MCF 10A (cell line): ENCODE results near the gene GTF2IRD1. TPM values are rescaled to one million over a fixed set of nuclear protein-coding genes. Genes with fewer than 3 reads are reported as not detected.

Experiments
- BruUV-seq: library from RNA; stranded (reverse); fragments of 400-500 nt; replicated peaks from 2 replicates; lab custom pipeline; 2021; lab: Mats Ljungman, UMichigan
- CTCF ChIA-PET: fragments of 300-600 bp; sonication (Branson Sonifier 250); formaldehyde crosslinking; extraction: SDS; loops from one replicate; lab custom pipeline; 2021; ENCODE audit warnings: antibody characterized with exemption, inconsistent platforms; lab: Yijun Ruan, JAX
- POLR2A ChIA-PET: fragments of 300-600, 350-650 bp; sonication (Branson Sonifier 250); formaldehyde crosslinking; extraction: SDS; loops from one replicate; lab custom pipeline; 2020; ENCODE audit warnings: antibody characterized with exemption, inconsistent platforms; lab: Yijun Ruan, JAX
- DNase-seq: peaks from one replicate; pipeline ENCODE4 v3.0.0-alpha.2; 2018; ENCODE audit not compliant: unreplicated experiment
- H3K27ac Mint-ChIP-seq: one replicate; pipeline ENCODE4 v1.8.0; 2022; ENCODE audit warnings: mild to moderate bottlenecking, low read depth, mixed read lengths; ENCODE audit not compliant: unreplicated experiment
- H3K27me3 Mint-ChIP-seq: one replicate; pipeline ENCODE4 v1.8.0; 2022; ENCODE audit warnings: mixed read lengths; ENCODE audit not compliant: insufficient read depth, unreplicated experiment
- H3K36me3 Mint-ChIP-seq: one replicate; pipeline ENCODE4 v1.8.0; 2022; ENCODE audit warnings: mild to moderate bottlenecking, moderate library complexity, mixed read lengths; ENCODE audit not compliant: insufficient read depth, unreplicated experiment
- H3K4me1 Mint-ChIP-seq: one replicate; pipeline ENCODE4 v1.8.0; 2022; ENCODE audit warnings: mixed read lengths; ENCODE audit not compliant: insufficient read depth, unreplicated experiment
- H3K4me3 Mint-ChIP-seq: one replicate; pipeline ENCODE4 v1.8.0; 2022; ENCODE audit warnings: mild to moderate bottlenecking, moderate library complexity, mixed read lengths; ENCODE audit not compliant: unreplicated experiment
- H3K9me3 Mint-ChIP-seq: one replicate; pipeline ENCODE4 v1.8.0; 2022; ENCODE audit warnings: mixed read lengths; ENCODE audit not compliant: unreplicated experiment
- intact Hi-C: fragments of 100-400 bp; cut with micrococcal nuclease; formaldehyde crosslinking; loops from 2 replicates; pipeline ENCODE4 v1.14.1; 2022
- total RNA-seq: library from RNA; stranded (reverse); gene quantifications from 2 replicates; pipeline ENCODE4 v1.2.3, GENCODE V29; 2022
- TF ChIP-seq, protein P1 (sequence below): fragments of 200-600 bp; IDR thresholded peaks from one replicate; pipeline ENCODE4 v1.8.0; 2022; ENCODE audit warnings: antibody characterized with exemption, mild to moderate bottlenecking; ENCODE audit not compliant: unreplicated experiment

The GTF2IRD1 gene
- total RNA-seq, 1 experiment from 2014 or later, result 77.6 TPM

DNA sequence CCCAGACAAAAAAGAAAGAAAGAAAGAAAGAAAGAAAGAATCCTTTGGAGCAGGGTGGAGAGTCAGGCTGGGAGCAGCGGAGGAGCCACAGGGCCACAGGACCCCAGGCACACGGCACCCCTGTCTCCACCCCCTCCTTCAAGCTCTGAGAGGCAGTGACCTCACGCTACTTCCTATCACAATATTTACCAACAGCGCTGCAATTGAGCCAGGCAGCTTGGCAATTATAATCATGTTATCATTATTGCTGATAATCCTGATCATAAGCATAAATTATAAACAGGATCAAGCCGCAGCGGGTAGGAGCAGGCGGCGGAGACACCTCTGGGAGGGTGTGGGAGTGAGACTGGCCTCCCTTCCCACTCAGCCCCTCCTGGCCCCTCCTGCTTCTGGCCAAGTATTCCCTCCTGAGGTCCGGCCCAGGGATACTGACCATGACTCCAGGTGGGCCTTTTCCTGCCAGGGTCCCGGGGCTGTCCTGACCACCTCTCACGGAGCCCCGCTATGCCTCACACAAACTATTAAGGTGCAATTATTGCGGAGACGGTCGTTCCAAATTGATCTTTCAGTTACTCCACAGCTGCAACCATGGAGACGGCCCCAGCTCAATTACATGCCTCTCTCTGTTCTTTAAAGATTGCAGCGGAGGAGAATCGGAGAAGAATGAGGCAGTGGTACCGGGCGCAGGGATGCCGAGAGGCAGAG is 10.0 kb upstream of the GTF2IRD1 start:
- CTCF ChIA-PET, result interaction anchor here (0.6 to 1.1 kb wide), 3 partner anchors 21 to 865 kb away, joined by 3 to 5 read pairs (median 4); no protein-coding TSS in a partner anchor
- H3K4me3 Mint-ChIP-seq, result no peak overlapping the region
- intact Hi-C loops, result no loop called here

DNA sequence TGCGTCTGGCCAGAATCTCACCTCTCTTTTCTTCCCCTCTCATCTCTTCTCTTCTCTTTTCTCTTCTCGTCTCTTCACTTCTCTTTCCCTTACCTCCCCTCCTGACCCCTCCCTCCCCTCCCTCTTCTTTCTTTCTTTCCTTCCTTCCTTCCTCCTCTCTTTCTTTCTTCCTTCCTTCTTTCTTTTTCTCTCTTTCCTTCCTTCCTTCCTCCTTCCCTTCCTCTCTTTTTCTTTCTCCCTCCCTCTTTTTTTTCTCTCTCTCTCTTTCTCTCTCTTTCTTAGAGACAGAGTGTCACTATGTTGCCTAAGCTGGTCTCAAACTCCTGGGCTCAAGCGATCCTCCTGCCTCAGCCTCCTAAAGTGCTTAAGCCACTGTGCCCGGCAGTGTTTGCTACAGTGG is 4.6 kb upstream of the GTF2IRD1 start:
- DNase-seq, result no peak
- intact Hi-C loops, result no loop called here
- Mint-ChIP-seq H3K4me3 (no peak overlapping the region), H3K27ac (no peak overlapping the region), H3K9me3 (no peaks in the 10 kb centered on the region), H3K36me3 (no peaks in the 10 kb centered on the region), H3K4me1 (peaks cover 7% of the 10 kb centered on the region), H3K27me3 (no peaks in the 10 kb centered on the region)
- CTCF ChIA-PET, result interaction anchor here (0.5 to 2.0 kb wide), 13 partner anchors 8 to 272 kb away, joined by 3 to 13 read pairs (median 4); no protein-coding TSS in a partner anchor
- TF ChIP-seq, protein P1, sequence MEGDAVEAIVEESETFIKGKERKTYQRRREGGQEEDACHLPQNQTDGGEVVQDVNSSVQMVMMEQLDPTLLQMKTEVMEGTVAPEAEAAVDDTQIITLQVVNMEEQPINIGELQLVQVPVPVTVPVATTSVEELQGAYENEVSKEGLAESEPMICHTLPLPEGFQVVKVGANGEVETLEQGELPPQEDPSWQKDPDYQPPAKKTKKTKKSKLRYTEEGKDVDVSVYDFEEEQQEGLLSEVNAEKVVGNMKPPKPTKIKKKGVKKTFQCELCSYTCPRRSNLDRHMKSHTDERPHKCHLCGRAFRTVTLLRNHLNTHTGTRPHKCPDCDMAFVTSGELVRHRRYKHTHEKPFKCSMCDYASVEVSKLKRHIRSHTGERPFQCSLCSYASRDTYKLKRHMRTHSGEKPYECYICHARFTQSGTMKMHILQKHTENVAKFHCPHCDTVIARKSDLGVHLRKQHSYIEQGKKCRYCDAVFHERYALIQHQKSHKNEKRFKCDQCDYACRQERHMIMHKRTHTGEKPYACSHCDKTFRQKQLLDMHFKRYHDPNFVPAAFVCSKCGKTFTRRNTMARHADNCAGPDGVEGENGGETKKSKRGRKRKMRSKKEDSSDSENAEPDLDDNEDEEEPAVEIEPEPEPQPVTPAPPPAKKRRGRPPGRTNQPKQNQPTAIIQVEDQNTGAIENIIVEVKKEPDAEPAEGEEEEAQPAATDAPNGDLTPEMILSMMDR, result no peak
- no TSS peak for BruUV-seq
- POLR2A ChIA-PET, result interaction anchor here (0.7 kb wide), 1 partner anchor 13 kb away, joined by 4 read pairs; no protein-coding TSS in a partner anchor

More for the DNA sequence above, 10.0 kb upstream of the GTF2IRD1 start:
- Mint-ChIP-seq H3K36me3 (no peaks in the 10 kb centered on the region), H3K4me1 (no peaks in the 10 kb centered on the region), H3K27me3 (no peaks in the 10 kb centered on the region), H3K9me3 (no peaks in the 10 kb centered on the region), H3K27ac (no peak overlapping the region)
- POLR2A ChIA-PET, result no interaction called here
- BruUV-seq, result no TSS peak
- DNase-seq, result no peak
- TF ChIP-seq, protein P1, result no peak

DNA sequence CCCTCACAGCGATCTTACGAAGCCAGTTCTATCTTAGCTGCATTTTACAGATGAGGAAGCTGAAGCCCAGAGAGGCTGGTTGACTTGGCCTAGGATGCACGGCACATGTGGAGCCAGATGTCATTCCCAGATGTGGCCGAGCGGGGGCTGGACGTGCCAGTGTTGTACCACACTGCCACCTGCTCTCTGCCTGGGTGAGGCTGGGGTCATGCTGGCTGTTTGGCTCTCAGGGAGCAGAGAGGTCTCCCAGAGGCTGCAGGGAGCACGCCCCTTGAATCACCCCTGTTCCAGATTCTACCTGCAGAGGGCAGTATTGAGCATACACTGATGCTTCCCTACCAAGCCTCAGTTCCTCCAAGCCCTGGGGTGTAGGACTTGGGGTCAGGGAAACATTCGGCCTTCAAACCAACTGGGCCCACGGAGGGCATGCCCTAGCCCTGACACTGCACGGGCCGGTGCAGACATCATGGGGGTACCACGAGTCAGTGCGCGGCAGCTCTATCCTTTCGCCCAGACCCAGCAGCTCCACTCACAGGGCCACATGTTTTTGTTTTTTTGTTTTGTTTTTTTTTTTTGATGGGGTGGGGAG is 3.8 kb upstream of the GTF2IRD1 start:
- TF ChIP-seq, protein P1, result peak; percentile 83
- CTCF ChIA-PET, result interaction anchor here (0.6 to 2.0 kb wide), 22 partner anchors 9 to 272 kb away, joined by 3 to 13 read pairs (median 3); no protein-coding TSS in a partner anchor
- Mint-ChIP-seq H3K4me1 (peaks cover 7% of the 10 kb centered on the region), H3K9me3 (no peaks in the 10 kb centered on the region), H3K4me3 (no peak overlapping the region), H3K27ac (no peak overlapping the region), H3K27me3 (no peaks in the 10 kb centered on the region), H3K36me3 (no peaks in the 10 kb centered on the region)
- POLR2A ChIA-PET, result interaction anchor here (0.7 to 6.6 kb wide), 2 partner anchors 12 to 30 kb away, joined by 4 to 101 read pairs; no protein-coding TSS in a partner anchor
- BruUV-seq, result no TSS peak
- peak; percentile 71 for DNase-seq
- intact Hi-C loops, result loop anchor here (10.0 kb wide), 1 partner anchor 95 kb away; no protein-coding TSS in a partner anchor
